Nephron progenitor cell (in vitro differentiated cells): ENCODE data around the gene POU6F2.

Experiments used
- DNase-seq: peaks from one replicate; pipeline ENCODE4 v3.0.0; 2021
- H3K27ac Mint-ChIP-seq: 2 replicates; pipeline ENCODE4 v1.8.0; 2021; ENCODE audit warnings: mild to moderate bottlenecking, moderate library complexity, mixed read lengths
- H3K27me3 Mint-ChIP-seq: 2 replicates; pipeline ENCODE4 v1.8.0; 2021; ENCODE audit warnings: mild to moderate bottlenecking, low read depth, mixed read lengths; ENCODE audit not compliant: poor library complexity
- H3K36me3 Mint-ChIP-seq: 2 replicates; pipeline ENCODE4 v1.8.0; 2021; ENCODE audit warnings: low read depth, mixed read lengths
- H3K4me1 Mint-ChIP-seq: 2 replicates; pipeline ENCODE4 v1.8.0; 2021; ENCODE audit warnings: mixed read lengths
- H3K4me3 Mint-ChIP-seq: 2 replicates; pipeline ENCODE4 v1.8.0; 2021; ENCODE audit warnings: mild to moderate bottlenecking, moderate library complexity, mixed read lengths
- H3K9me3 Mint-ChIP-seq: 2 replicates; pipeline ENCODE4 v1.8.0; 2021; ENCODE audit warnings: mild to moderate bottlenecking, moderate library complexity, mixed read lengths
- CTCF ChIP-seq: fragments of 200-600 bp; sonication (generic); IDR thresholded peaks from 2 replicates; pipeline ENCODE4 v1.5.0; 2021; ENCODE audit warnings: antibody characterized with exemption

POU6F2 gene

GRCh38 chr7:39357648-39358047, 379.9 kb downstream of the POU6F2 start:
- Mint-ChIP-seq H3K4me1 (peaks cover 18% of the 10 kb centered on the region), H3K27me3 (peaks cover 4% of the 10 kb centered on the region), H3K9me3 (no peaks in the 10 kb centered on the region), H3K36me3 (no peaks in the 10 kb centered on the region), H3K27ac (no peak overlapping the region), H3K4me3 (no peak overlapping the region)
- peak; percentile 48 for TF ChIP-seq CTCF
- DNase-seq = peak; percentile 36

GRCh38 chr7:39360038-39360437, 382.3 kb downstream of the POU6F2 start:
- no peak overlapping the region for H3K27ac Mint-ChIP-seq
- no peak overlapping the region for H3K4me3 Mint-ChIP-seq
- peaks cover under 1% of the 10 kb centered on the region for H3K27me3 Mint-ChIP-seq
- no peak for TF ChIP-seq CTCF
- no peaks in the 10 kb centered on the region for H3K9me3 Mint-ChIP-seq
- no peaks in the 10 kb centered on the region for H3K36me3 Mint-ChIP-seq
- DNase-seq = no peak
- H3K4me1 Mint-ChIP-seq = peaks cover under 1% of the 10 kb centered on the region

GRCh38 chr7:39360766-39361165, 383.1 kb downstream of the POU6F2 start:
- Mint-ChIP-seq H3K4me1 (no peaks in the 10 kb centered on the region), H3K4me3 (no peak overlapping the region), H3K36me3 (no peaks in the 10 kb centered on the region), H3K27me3 (no peaks in the 10 kb centered on the region), H3K9me3 (no peaks in the 10 kb centered on the region), H3K27ac (no peak overlapping the region)
- no peak for TF ChIP-seq CTCF
- no peak for DNase-seq

- Mint-ChIP-seq H3K9me3 (peaks cover 3% of the 10 kb centered on the region), H3K36me3 (no peaks in the 10 kb centered on the region), H3K27ac (no peak overlapping the region), H3K27me3 (peaks cover 12% of the 10 kb centered on the region), H3K4me3 (no peak overlapping the region), H3K4me1 (no peaks in the 10 kb centered on the region)
- no peak for DNase-seq
- TF ChIP-seq CTCF = no peak
Observed at GRCh38 chr7:39365751-39366295, 388.1 kb downstream of the POU6F2 start.

GRCh38 chr7:39367451-39367850, 389.7 kb downstream of the POU6F2 start:
- TF ChIP-seq CTCF = no peak
- Mint-ChIP-seq H3K4me1 (no peaks in the 10 kb centered on the region), H3K9me3 (peaks cover 4% of the 10 kb centered on the region), H3K27ac (no peak overlapping the region), H3K36me3 (no peaks in the 10 kb centered on the region), H3K4me3 (no peak overlapping the region), H3K27me3 (peaks cover 19% of the 10 kb centered on the region)
- no peak for DNase-seq

GRCh38 chr7:39367943-39368342, 390.2 kb downstream of the POU6F2 start:
- Mint-ChIP-seq H3K9me3 (peaks cover 4% of the 10 kb centered on the region), H3K27me3 (peaks cover 19% of the 10 kb centered on the region), H3K4me3 (no peak overlapping the region), H3K4me1 (no peaks in the 10 kb centered on the region), H3K27ac (no peak overlapping the region), H3K36me3 (no peaks in the 10 kb centered on the region)
- no peak for TF ChIP-seq CTCF
- no peak for DNase-seq
